Memory B cell (primary cell): ENCODE data around the gene RELA.
"Not testable (repeated sequence)": the region's sequence is repeated elsewhere in the genome, so short reads cannot be mapped to it uniquely, and the experiment has no call there.

ENCODE experiments used
- ATAC-seq: fragments of 150-1000 bp; cut with Tn5 transposase; 2 replicates; pipeline ENCODE4 v1.10.0; 2021; ENCODE audit warnings: low read depth, mild to moderate bottlenecking, moderate library complexity
- DNase-seq, 2 donors: peaks; one replicate each; pipeline ENCODE4 v3.0.0; 2022; ENCODE audit warnings: low spot score in 2 of 2
- H3K27ac Mint-ChIP-seq: one replicate; pipeline ENCODE4 v1.8.0; 2022; ENCODE audit warnings: mild to moderate bottlenecking, moderate library complexity, mixed read lengths
- H3K27me3 Mint-ChIP-seq: one replicate; pipeline ENCODE4 v1.8.0; 2022; ENCODE audit warnings: mixed read lengths
- H3K36me3 Mint-ChIP-seq: one replicate; pipeline ENCODE4 v1.8.0; 2022; ENCODE audit warnings: mild to moderate bottlenecking, mixed read lengths
- H3K4me1 Mint-ChIP-seq: one replicate; pipeline ENCODE4 v1.8.0; 2022; ENCODE audit warnings: mixed read lengths
- H3K4me3 Mint-ChIP-seq: one replicate; pipeline ENCODE4 v1.8.0; 2022; ENCODE audit warnings: mild to moderate bottlenecking, moderate library complexity, mixed read lengths
- H3K9me3 Mint-ChIP-seq: one replicate; pipeline ENCODE4 v1.8.0; 2022; ENCODE audit warnings: mixed read lengths

Gene RELA

GRCh38 chr11:65662799-65663638, at the start of gene RELA:
Gene RELA, minus strand, starts transcription at chr11:65662916. Its CDS starts 84 bp downstream, at chr11:65662832.
- Mint-ChIP-seq H3K27ac (peak within 1 kb of the TSS; percentile 94), H3K4me3 (peak within 1 kb of the TSS; percentile 89), H3K9me3 (no peaks in the 10 kb centered on the region), H3K36me3 (peaks cover 16% of the 10 kb centered on the region), H3K4me1 (peaks cover 10% of the 10 kb centered on the region), H3K27me3 (no peaks in the 10 kb centered on the region)
- ATAC-seq (peak; percentile 77), DNase-seq (peak; percentile 87 to 88)

DNA sequence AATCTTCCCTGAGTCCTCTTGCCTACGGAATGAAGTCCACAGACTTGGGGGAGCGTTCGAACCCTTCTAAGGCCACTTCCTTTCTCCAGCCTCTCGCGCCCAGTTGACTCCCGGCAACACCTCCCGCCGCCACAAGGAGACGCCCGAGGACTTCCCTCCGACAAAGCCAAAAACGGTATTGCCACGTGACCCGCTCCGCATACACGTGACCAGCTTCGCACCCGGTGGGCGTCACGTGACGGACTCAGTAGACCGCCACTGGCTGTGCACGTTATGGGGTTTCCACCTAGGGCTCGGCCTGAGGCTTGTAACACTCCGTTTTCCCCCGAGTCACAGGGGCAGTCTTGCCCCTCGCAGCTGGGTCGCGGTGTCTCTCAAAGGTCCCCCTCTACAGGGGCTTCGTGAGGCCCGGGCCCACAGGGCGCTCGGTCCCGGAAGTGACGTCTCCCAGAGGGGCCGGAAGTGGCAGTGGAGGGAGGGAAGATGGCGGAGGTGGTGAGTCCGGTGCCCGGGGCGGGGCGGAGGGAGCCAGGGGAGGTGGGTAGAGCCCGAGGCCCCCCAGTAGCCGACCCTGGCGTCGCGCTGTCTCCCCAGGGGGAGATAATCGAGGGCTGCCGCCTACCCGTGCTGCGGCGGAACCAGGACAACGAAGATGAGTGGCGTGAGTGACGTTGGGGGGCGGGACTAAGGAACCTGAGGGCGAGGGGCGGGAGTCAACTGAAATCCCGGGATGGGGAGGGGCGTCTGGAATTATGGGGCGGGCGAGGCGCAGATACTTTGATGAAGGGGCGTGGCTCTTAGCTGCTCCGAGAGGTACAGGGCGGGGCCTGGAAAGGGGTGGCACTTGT, 49.3 kb upstream of the RELA start, which contains the start of gene KAT5:
Gene KAT5 (plus strand): TSS at position 468 of the 848 bp plus-strand sequence. CDS start 16 bp downstream, at position 484.
- H3K4me3 Mint-ChIP-seq = peak within 1 kb of the TSS; percentile 92
- H3K4me1 Mint-ChIP-seq = peaks cover 14% of the 10 kb centered on the region
- peak within 1 kb of the TSS; percentile 99 for H3K27ac Mint-ChIP-seq
- peak; percentile 86 for ATAC-seq
- peak; percentile 99 for DNase-seq
- no peaks in the 10 kb centered on the region for H3K9me3 Mint-ChIP-seq
- peaks cover 20% of the 10 kb centered on the region for H3K36me3 Mint-ChIP-seq
- H3K27me3 Mint-ChIP-seq = no peaks in the 10 kb centered on the region

GRCh38 chr11:65710421-65710820, 47.7 kb upstream of the RELA start:
- H3K4me1 Mint-ChIP-seq = peaks cover 14% of the 10 kb centered on the region
- no peak overlapping the region for H3K4me3 Mint-ChIP-seq
- no peaks in the 10 kb centered on the region for H3K27me3 Mint-ChIP-seq
- ATAC-seq (no peak), DNase-seq (no peak)
- no peak overlapping the region for H3K27ac Mint-ChIP-seq
- H3K36me3 Mint-ChIP-seq = peaks cover 14% of the 10 kb centered on the region
- no peaks in the 10 kb centered on the region for H3K9me3 Mint-ChIP-seq

DNA sequence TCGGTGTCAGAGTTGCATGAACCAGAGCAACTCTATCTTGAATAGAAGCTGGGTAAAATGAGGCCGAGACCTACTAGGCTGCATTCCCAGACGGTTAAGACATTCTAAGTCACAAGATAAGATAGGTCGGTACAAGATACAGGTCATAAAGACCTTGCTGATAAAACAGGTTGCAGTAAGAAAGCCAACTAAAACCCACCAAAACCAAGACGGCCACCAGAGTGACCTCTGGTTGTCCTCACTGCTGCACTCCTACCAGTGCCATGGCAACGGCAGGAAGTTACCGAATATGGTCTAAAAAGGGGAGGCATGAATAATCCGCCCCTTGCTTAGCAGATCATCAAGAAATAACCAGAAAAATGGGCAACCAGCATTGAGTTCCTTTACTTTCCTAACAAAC, 46.9 kb upstream of the RELA start:
- Mint-ChIP-seq H3K4me1 (peaks cover 10% of the 10 kb centered on the region), H3K9me3 (no peaks in the 10 kb centered on the region), H3K27me3 (no peaks in the 10 kb centered on the region), H3K36me3 (peaks cover 8% of the 10 kb centered on the region), H3K27ac (no peak overlapping the region), H3K4me3 (no peak overlapping the region)
- DNase-seq (no peak), ATAC-seq (no peak)

- no peak for ATAC-seq
- Mint-ChIP-seq H3K9me3 (no peaks in the 10 kb centered on the region), H3K4me1 (peaks cover 7% of the 10 kb centered on the region), H3K36me3 (peaks cover 2% of the 10 kb centered on the region), H3K4me3 (no peak overlapping the region), H3K27ac (no peak overlapping the region), H3K27me3 (no peaks in the 10 kb centered on the region)
- DNase-seq = no peak
Observed at GRCh38 chr11:65708451-65708850, 45.7 kb upstream of the RELA start.

DNA sequence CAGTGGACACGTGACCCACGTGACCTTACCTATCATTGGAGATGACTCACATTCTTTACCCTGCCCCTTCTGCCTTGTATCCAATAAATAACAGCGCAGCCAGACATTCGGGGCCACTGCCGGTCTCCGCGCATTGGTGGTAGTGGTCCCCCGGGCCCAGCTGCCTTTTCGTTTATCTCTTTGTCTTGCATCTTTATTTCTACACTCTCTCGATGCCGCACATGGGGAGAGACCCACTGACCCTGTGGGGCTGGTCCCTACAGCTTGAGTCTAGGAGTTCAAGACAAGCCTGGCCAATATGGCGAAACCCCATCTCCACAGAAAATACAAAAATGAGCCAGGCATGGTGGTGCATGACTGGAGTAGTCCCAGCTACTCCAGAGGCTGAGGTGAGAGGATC, 44.3 kb upstream of the RELA start:
- H3K27me3 Mint-ChIP-seq, H3K9me3 Mint-ChIP-seq, H3K36me3 Mint-ChIP-seq, DNase-seq, ATAC-seq, H3K4me1 Mint-ChIP-seq: not testable (repeated sequence)
- Mint-ChIP-seq H3K4me3 (peak overlapping the region; percentile 60), H3K27ac (peak overlapping the region; percentile 9)

GRCh38 chr11:65706303-65706763, 43.6 kb upstream of the RELA start:
- H3K27ac Mint-ChIP-seq = peak overlapping the region; percentile 9
- peak overlapping the region; percentile 72 for H3K4me3 Mint-ChIP-seq
- H3K9me3 Mint-ChIP-seq, H3K27me3 Mint-ChIP-seq, H3K4me1 Mint-ChIP-seq, H3K36me3 Mint-ChIP-seq: not testable (repeated sequence)
- ATAC-seq = peak; percentile 54
- peak; percentile 66 to 73 for DNase-seq

- Mint-ChIP-seq H3K4me1 (peaks cover 16% of the 10 kb centered on the region), H3K4me3 (no peak overlapping the region), H3K36me3 (no peaks in the 10 kb centered on the region), H3K9me3 (peaks cover 2% of the 10 kb centered on the region), H3K27me3 (peaks cover 2% of the 10 kb centered on the region), H3K27ac (no peak overlapping the region)
- ATAC-seq (no peak), DNase-seq (no peak)
Observed at GRCh38 chr11:65703846-65704245, 41.1 kb upstream of the RELA start.

- no peaks in the 10 kb centered on the region for H3K36me3 Mint-ChIP-seq
Observed at GRCh38 chr11:65701686-65702085, 39.0 kb upstream of the RELA start.

GRCh38 chr11:65700399-65700798, 37.7 kb upstream of the RELA start:
- H3K4me3 Mint-ChIP-seq = no peak overlapping the region
- H3K36me3 Mint-ChIP-seq = no peaks in the 10 kb centered on the region
- H3K27ac Mint-ChIP-seq = no peak overlapping the region
- peak in 1 of 2 donors; percentile 31 for DNase-seq
- peaks cover 2% of the 10 kb centered on the region for H3K9me3 Mint-ChIP-seq
- H3K4me1 Mint-ChIP-seq = peaks cover 12% of the 10 kb centered on the region
- H3K27me3 Mint-ChIP-seq = peaks cover 5% of the 10 kb centered on the region
- ATAC-seq = peak; percentile 97

More at GRCh38 chr11:65701686-65702085, 39.0 kb upstream of the RELA start:
- peaks cover 12% of the 10 kb centered on the region for H3K4me1 Mint-ChIP-seq
- no peak overlapping the region for H3K27ac Mint-ChIP-seq
- no peak for DNase-seq
- H3K9me3 Mint-ChIP-seq = peaks cover 2% of the 10 kb centered on the region
- H3K27me3 Mint-ChIP-seq = peaks cover 5% of the 10 kb centered on the region
- H3K4me3 Mint-ChIP-seq = no peak overlapping the region
- ATAC-seq = no peak

DNA sequence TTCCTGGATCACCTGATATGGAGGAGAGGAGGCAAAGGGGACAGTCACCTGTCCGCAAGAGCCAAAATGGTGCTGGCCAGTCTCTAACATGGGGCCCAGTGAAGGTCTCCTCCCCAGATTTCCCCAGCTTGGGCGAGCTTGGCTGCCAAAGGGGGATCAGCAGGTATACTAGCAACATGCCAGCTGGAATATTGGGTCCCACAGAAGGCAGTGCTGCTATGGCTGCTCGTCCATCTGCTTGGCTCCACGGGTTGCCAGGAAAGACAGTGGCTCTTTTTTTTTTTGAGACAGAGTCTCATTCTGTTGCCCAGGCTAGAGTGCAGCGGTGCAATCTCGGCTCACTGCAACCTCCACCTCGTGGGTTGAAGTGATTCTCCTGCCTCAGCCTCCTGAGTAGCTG, 36.6 kb upstream of the RELA start:
- Mint-ChIP-seq H3K4me1 (peaks cover 12% of the 10 kb centered on the region), H3K36me3 (no peaks in the 10 kb centered on the region), H3K9me3 (peaks cover 2% of the 10 kb centered on the region), H3K27ac (no peak overlapping the region), H3K4me3 (no peak overlapping the region), H3K27me3 (peaks cover 5% of the 10 kb centered on the region)
- DNase-seq (no peak), ATAC-seq (no peak)

DNA sequence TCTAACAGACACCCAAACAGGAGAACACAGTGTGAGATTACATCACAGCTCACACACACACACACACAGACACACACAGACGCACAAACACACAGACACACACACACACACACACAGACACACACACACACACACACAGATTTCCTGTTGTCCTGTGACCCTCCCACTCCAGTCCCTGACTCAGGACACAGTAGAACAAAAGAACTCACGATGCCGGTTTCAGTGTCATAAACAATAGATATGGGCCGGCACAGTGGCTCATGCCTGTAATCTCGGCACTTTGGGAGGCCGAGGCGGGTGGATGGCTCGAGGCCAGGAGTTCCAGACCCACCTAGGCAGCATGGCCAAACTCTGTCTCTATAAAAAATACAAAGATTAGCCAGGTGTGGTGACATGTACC, 35.5 kb upstream of the RELA start:
- no peak for DNase-seq
- Mint-ChIP-seq H3K4me3 (no peak overlapping the region), H3K36me3 (no peaks in the 10 kb centered on the region), H3K27me3 (peaks cover 5% of the 10 kb centered on the region), H3K9me3 (peaks cover 2% of the 10 kb centered on the region), H3K27ac (peak overlapping the region; percentile 21), H3K4me1 (peaks cover 12% of the 10 kb centered on the region)
- no peak for ATAC-seq

DNA sequence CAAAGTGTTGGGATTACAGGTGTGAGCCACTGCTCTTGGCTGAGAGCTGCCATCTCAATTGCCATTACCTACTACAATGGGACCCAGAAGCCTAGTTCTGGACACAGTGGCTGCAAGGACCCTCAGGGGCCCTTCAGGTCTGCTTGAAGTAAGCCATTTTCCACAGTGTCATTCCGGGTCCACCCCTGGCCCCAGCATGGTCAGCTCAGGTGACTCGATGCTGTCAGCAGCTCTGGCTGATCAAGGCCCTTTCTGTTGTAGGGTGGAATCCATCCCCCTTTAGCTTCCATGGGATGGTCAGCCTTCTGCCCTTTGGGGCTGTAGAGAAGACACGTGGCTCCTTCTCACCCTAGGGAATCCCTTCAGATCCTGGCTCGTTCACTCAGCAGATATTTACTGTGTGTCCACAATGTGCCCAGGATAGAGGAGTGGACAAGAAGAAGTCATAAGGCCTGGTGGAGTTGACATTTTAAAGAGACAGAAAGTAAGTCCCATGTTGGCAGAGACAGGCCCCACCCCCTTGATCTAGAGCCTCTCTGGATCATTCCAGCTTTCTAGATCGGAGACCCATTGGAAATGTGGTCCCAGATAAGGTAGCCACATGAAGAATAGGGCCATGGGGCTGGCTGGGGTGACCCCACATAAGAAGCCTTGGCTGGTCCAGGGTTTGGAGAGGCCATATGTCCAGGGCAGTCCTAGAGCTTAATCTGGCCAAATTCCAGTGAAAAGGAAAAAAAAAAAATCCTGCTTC, 34.3 kb upstream of the RELA start:
- DNase-seq = no peak
- Mint-ChIP-seq H3K27ac (no peak overlapping the region), H3K4me3 (no peak overlapping the region), H3K9me3 (peaks cover 2% of the 10 kb centered on the region), H3K27me3 (peaks cover 5% of the 10 kb centered on the region), H3K4me1 (peaks cover 9% of the 10 kb centered on the region), H3K36me3 (no peaks in the 10 kb centered on the region)
- no peak for ATAC-seq
